GM18507 (cell line): Measurements from ENCODE around the gene CYB5D1.

ENCODE experiments used
- DNase-seq: peaks from one replicate; pipeline ENCODE4 v3.0.0; 2011; ENCODE audit warnings: low read depth; ENCODE audit not compliant: insufficient read length; ENCODE audit errors: extremely low spot score
- FAIRE-seq: peaks from 2 replicates; lab custom pipeline; 2011; peaks lifted over from hg19 to GRCh38; lab: Jason Lieb, UNC

Gene CYB5D1

DNA sequence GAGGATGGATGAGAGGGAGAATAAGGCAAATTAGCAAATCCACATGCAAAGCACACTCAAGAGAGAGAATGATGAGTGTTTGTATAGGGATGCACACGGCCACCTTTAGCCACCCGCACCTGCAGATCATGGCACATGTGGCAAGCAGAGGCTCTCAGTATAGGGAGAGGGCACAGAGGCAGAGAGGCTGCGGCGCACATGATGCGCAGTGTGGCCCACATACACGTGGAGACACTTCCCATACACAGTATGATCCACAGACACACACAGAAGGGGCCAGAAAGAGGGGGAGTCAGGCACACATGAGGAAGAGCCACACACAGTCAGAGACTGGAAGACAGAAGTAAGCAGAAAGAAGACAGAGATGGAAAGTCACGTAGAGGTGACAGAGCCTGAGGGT lies 24.3 kb downstream of the CYB5D1 start:
- no peak for DNase-seq
- FAIRE-seq: peak; percentile 61

GRCh38 chr17:7882629-7883028 lies 24.8 kb downstream of the CYB5D1 start:
- FAIRE-seq (no peak), DNase-seq (no peak)

- DNase-seq (no peak), FAIRE-seq (no peak)
Observed at GRCh38 chr17:7883781-7884386, 26.1 kb downstream of the CYB5D1 start.

- FAIRE-seq (no peak), DNase-seq (no peak)
Observed at GRCh38 chr17:7884581-7885366, 27.0 kb downstream of the CYB5D1 start.

DNA sequence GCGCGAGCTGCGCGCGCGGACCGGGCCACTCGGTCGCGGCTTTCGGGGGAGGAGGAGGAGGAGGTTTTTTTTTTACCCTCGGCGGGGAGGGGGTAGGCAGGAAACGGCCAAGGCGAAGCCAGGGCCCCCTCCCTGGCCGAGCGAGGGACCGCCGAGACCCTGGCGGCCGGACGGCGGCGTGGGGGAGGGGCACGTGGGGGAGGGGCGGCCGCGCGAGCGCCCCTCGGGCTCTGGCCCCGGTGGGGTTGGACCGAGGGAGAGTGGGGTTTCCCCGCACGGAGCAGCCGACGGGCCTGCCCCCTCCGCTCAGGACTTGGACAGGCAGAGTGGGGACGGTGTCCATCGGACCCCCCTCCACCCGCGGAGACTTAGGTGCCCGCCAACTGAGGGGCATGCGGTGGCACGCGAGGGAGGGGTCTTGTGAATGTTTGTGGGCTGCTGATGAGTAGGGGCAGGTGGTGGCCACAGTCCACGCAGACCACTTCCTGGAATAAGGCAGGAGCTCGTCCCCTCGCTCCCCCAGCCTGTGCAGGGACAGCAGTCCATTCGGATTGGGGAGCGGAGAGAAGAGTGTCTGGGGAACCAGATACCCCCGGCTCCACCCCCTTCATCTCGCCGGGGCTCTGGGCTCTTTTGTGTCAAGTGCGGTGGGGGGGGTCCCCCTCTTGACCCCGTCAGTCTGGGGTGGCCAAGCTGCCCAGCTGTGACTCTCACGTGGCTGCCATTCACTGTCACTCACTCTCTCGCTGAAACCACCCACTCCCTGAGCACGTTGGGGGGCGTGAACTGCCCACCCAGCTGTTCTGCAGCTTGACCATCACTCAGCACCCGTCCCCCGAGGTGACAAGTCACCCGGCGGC lies 27.8 kb downstream of the CYB5D1 start:
- FAIRE-seq (peak; percentile 54), DNase-seq (no peak)

DNA sequence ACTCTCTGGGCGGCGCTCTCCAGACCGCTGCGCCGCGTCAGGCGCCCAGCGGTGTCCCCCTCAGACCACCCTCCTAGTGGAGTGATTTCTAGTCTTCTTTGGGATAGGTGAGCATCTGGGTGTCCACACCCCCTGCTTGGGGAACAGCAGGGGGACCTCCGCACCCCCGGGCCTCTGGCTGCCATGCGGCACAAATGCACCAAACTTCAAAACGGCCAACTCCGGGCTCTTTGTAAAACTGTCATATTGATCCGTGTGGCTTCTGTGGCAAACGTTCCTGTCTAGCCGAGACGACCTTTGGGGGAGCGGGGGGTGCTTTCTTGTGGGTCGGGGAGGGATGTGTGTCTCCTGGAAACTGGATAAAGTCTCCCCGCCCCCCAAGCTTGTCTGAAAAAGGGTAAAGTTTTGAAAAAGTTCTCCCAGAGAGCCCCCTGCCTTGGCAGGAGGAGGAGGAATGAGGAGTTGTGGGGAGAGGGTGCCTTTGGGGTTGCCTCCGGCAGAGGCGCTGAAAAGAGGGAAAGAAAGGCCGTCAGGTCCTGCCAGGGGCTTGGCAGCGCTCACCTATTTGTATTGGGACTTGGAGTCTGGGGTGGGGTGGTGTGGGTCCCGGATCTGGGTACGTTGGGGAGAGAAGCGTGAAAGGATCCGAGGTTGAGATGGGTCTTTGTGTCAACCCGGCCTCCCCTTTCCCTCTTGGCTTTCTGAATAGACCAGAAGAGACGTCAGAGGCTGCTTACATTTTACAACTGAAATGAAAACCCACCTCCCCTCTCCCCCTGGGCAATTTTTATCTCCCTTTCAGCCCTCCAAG lies 28.6 kb downstream of the CYB5D1 start:
- FAIRE-seq (peak; percentile 54), DNase-seq (no peak)

GRCh38 chr17:7887038-7887481 lies 29.3 kb downstream of the CYB5D1 start:
- FAIRE-seq: peak; percentile 15
- no peak for DNase-seq

DNA sequence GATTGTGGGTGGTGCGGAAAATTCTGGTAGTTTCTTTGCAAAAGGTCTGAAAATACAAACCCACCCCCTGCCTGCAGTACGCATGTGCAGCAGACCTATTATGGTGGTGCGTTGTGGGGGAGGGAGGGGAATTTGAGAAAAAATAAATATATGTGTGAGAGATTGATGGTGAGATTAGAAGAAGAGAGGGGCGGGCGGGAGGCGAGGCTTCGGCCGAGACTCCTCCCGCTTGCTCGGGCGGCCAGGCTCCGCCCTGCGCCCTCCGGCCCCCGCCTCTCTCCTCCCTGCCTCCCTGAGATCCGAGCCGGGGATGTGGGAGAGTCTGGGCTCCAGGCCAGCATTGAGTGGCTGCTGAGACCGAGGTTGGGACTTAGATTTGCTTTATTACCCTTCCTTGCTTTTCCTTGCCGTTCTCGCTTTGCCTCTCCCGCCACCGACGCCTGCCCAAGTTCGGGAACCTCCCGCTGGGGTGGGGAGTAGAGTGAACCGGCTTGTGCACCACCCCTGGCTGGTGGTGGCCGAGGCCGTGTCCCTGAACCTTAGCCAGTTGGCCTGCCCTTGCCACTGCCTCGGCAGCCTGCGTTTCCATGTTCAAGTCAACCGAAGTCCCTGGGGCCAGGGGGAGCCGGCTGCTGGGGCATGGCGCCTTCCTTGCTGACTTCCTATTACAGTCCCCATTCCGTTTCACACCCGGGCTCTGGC lies 29.8 kb downstream of the CYB5D1 start:
- DNase-seq (peak; percentile 75), FAIRE-seq (peak; percentile 96)

- no peak for DNase-seq
- peak; percentile 55 for FAIRE-seq
Observed at GRCh38 chr17:7888184-7888920, 30.5 kb downstream of the CYB5D1 start, which contains the start of gene CHD3. Gene CHD3, plus strand, starts transcription at chr17:7888789. Its CDS starts 212 bp downstream, at chr17:7889001.

DNA sequence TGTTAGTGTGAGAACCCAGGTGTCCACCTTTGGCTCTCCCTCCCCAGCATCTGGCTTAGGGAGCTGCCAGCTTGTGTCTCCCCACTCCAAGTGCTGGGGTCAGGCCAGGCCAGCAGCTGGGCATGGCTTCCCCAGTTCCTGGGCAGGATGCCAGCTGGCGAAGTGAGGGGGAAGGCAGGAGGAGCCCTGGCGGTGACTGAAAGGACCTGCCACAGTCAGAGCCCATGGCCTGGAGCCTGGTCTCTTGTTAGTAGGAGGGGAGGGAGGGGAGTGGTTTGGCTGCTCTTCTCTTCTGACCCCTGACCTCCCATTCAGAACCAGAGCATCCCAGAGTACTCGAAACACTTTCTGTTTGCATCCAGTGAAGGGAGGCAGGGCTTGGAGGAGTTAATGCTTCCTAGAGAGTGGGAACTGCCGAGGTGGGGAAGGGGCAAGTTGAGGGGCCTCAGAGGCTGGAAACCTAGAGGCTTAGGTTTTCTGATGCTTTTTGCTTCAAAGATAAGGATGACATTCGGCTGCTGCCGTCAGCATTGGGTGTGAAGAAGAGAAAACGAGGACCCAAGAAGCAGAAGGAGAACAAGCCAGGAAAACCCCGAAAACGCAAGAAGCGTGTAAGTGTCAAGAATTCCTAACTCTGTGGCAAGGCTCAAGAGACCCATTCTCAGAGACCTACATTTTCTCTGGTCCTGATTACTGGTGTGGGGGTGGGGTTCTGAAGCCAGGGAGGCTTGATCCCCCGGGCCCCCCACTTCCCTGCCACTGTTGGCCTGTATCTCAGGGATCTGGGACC lies 31.6 kb downstream of the CYB5D1 start:
- no peak for DNase-seq
- no peak for FAIRE-seq

DNA sequence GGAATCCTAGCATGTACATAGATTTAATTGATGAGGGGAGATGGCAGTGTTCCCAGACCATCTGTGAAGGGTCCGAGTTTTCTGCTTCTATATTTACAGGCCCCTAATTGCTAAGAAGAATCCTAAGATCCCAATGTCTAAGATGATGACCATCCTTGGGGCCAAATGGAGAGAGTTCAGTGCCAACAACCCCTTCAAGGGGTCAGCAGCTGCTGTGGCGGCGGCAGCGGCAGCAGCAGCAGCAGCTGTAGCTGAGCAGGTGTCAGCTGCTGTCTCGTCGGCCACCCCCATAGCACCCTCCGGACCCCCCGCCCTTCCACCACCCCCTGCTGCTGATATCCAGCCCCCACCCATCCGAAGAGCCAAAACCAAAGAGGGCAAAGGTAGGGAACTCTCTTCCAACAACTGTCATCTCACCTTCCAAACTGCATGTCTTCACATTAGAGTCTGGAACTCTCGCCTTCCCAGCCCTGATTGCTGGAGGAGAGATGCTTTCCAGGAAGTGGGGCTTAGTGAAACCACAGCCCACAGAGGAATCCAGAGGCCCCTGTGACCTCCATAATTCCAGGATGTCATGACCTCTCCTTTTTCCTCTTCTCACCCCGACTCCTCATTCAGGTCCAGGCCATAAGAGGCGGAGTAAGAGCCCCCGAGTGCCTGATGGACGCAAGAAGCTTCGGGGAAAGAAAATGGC lies 35.5 kb downstream of the CYB5D1 start:
- DNase-seq (no peak), FAIRE-seq (no peak)

DNA sequence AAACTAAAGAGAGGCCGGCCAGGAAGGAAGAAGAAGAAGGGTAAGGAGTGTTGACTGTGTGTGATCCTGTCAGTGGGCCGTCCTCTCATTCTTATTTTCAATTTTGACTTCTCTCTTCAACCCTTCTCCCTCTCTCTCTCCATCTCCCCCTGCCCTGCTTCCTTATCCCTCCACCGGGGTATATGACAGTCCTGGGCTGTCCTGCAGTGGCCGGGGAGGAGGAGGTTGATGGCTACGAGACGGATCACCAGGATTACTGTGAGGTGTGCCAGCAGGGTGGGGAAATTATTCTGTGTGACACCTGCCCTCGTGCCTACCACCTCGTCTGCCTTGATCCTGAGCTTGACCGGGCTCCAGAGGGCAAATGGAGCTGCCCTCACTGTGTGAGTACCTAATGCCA lies 36.4 kb downstream of the CYB5D1 start:
- FAIRE-seq (no peak), DNase-seq (no peak)

- FAIRE-seq (no peak), DNase-seq (no peak)
Observed at GRCh38 chr17:7894866-7895265, 37.1 kb downstream of the CYB5D1 start.

DNA sequence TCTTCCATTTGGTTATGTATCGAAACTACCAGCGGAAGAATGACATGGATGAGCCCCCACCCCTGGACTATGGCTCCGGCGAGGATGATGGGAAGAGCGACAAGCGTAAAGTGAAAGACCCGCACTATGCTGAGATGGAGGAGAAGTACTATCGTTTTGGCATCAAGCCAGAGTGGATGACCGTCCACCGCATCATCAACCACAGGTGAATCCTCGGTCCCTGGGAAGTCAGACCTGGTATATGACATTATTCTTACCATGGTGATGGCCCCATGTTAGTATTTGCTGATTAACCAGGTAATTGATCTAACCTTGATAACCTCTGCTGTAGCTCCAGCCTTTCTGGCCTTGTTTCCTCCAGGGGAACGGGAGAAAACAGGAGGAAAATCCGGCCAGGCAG lies 39.3 kb downstream of the CYB5D1 start:
- DNase-seq (no peak), FAIRE-seq (no peak)

GRCh38 chr17:7897773-7898172 lies 40.0 kb downstream of the CYB5D1 start:
- no peak for DNase-seq
- FAIRE-seq: no peak

GRCh38 chr17:7903154-7904103 lies 45.6 kb downstream of the CYB5D1 start:
- DNase-seq: no peak
- no peak for FAIRE-seq
